ENCODE measurements around the gene CDCP1.
"Not testable (repeated sequence)": the region's sequence is repeated elsewhere in the genome, so short reads cannot be mapped to it uniquely, and the experiment has no call there.

Gene CDCP1

GRCh38 chr3:45081506-45082141 lies 64.6 kb downstream of the CDCP1 start:
- DNase-seq = peak in 1 of 3 experiments; percentile 3

GRCh38 chr3:45080824-45081223 lies 65.4 kb downstream of the CDCP1 start:
- no peak for DNase-seq

- DNase-seq = no peak
Observed at GRCh38 chr3:45079715-45080114, 66.5 kb downstream of the CDCP1 start.

- DNase-seq = no peak
Observed at GRCh38 chr3:45078910-45079522, 67.2 kb downstream of the CDCP1 start.

- DNase-seq = not testable (repeated sequence)
Observed at GRCh38 chr3:45078256-45078655, 67.9 kb downstream of the CDCP1 start.

GRCh38 chr3:45075821-45076625 lies 70.2 kb downstream of the CDCP1 start:
- no peak for DNase-seq

GRCh38 chr3:45071075-45071474 lies 75.1 kb downstream of the CDCP1 start:
- no peak for DNase-seq

GRCh38 chr3:45067941-45068340 lies 78.2 kb downstream of the CDCP1 start:
- peak in 1 of 3 experiments; percentile 7 for DNase-seq

- DNase-seq = no peak
Observed at GRCh38 chr3:45067486-45067885, 78.7 kb downstream of the CDCP1 start.

GRCh38 chr3:45066109-45066801 lies 79.9 kb downstream of the CDCP1 start:
- DNase-seq = no peak

- DNase-seq = no peak
Observed at GRCh38 chr3:45065373-45065720, 80.8 kb downstream of the CDCP1 start.

- DNase-seq = no peak
Observed at GRCh38 chr3:45064512-45065372, 81.4 kb downstream of the CDCP1 start.

- DNase-seq = no peak
Observed at GRCh38 chr3:45062697-45063070, 83.5 kb downstream of the CDCP1 start.

GRCh38 chr3:45060165-45060892 lies 85.8 kb downstream of the CDCP1 start:
- DNase-seq = peak in 1 of 3 experiments; percentile 8

- DNase-seq = no peak
Observed at GRCh38 chr3:45059132-45059531, 87.0 kb downstream of the CDCP1 start.

- no peak for DNase-seq
Observed at GRCh38 chr3:45057557-45057956, 88.6 kb downstream of the CDCP1 start.

- DNase-seq = peak in 1 of 3 experiments; percentile 2
Observed at GRCh38 chr3:45056608-45057301, 89.4 kb downstream of the CDCP1 start.

GRCh38 chr3:45055411-45056143 lies 90.6 kb downstream of the CDCP1 start:
- peak in 2 of 3 experiments; percentile 4 to 19 for DNase-seq

- DNase-seq = no peak
Observed at GRCh38 chr3:45055032-45055410, 91.2 kb downstream of the CDCP1 start.

GRCh38 chr3:45054196-45054857 lies 91.9 kb downstream of the CDCP1 start:
- no peak for DNase-seq

All from NCI-H1417 (cell line).